GM04503 (cell line): ENCODE data around the gene DCLK2.
A peak's percentile ranks its signal among the peaks of the same experiment; 100 is the strongest.

Experiments
- DNase-seq: peaks from one replicate; pipeline ENCODE4 v3.0.0-alpha.2; 2012; ENCODE audit warnings: low read depth

Gene DCLK2

DNA sequence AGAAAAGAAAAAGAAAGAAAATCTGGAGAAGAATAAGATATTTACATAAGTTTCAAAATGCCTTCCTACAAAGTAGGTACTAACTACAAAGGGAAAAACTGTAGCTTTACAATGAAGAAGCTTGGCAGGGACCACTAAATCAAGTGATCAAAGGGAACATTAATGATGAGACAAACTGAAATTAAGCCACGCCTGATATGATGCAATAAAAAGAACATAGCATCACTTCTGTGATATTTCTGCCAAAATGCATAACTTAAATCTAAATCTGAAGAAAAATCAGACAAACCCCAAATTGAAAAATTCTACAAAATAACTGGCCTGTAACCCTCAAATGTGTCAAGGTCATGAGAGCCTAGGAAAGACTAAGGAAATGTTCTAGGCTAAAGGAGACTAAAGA is 8.9 kb upstream of the DCLK2 start:
- DNase-seq, result no peak

- DNase-seq, result no peak
Observed at GRCh38 chr4:150070464-150071170, 7.6 kb upstream of the DCLK2 start.

GRCh38 chr4:150072471-150072870 is 5.8 kb upstream of the DCLK2 start:
- no peak for DNase-seq

DNA sequence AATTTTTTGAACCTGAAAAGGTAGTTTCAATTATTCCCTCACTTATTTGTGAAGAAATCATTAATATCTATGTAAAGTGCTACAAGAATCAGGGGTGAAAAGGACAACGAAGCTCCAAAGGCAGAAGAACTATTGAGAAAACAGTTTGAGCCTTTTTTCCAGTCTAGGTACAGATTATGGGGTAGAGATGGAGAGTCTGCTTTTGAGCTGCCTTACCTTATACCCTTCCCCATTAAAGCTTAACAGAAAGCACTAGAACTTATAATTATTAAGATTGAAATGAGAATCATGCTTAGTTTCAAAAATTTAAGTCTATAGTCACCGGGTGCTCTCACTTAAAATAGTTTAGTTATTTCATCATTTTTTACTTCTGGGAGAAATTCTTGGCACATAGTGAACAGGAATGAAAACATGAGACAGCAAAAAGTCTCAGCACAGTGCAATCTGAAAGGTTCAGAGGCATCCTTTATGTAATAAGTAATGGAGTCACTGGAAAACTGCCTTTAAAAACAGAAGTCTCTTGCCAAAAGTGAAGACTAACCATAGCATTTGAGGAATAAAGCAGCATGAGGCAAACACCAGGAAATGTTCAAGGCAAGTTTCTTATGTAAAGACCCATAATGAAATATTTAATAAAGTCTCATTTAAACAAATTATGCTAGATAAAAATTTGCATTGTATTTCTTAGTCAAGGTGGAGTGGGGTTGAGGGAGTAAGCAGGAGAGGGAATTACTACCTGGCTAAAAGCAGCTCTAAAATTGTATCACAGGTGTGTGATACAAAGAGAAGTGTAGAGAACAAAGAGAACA is 5.1 kb upstream of the DCLK2 start:
- peak; percentile 92 for DNase-seq

DNA sequence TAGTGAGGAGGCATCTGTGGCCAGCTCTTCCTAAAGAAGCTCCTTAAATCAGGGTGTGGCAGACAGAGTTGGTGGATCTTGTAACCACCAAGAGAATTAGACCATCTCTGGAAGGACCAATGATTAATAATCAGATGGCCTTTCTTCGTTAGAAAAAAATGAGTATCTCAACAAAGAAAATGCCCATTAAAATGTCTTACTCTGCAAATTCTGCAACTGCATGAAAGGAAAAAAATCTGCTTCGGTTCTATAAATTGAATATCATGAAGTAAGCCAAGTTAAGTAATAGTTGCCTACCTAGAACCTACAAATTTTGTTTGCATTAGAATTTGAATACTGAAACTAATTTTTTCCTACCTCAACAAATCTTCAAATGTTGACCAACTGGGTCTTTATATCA is 4.2 kb upstream of the DCLK2 start:
- DNase-seq, result no peak

- DNase-seq, result no peak
Observed at GRCh38 chr4:150078579-150079080, 385 bp downstream of the DCLK2 start.

- DNase-seq, result no peak
Observed at GRCh38 chr4:150079081-150079581, 886 bp downstream of the DCLK2 start.

GRCh38 chr4:150080337-150080736 is 2.1 kb downstream of the DCLK2 start:
- DNase-seq, result no peak

DNA sequence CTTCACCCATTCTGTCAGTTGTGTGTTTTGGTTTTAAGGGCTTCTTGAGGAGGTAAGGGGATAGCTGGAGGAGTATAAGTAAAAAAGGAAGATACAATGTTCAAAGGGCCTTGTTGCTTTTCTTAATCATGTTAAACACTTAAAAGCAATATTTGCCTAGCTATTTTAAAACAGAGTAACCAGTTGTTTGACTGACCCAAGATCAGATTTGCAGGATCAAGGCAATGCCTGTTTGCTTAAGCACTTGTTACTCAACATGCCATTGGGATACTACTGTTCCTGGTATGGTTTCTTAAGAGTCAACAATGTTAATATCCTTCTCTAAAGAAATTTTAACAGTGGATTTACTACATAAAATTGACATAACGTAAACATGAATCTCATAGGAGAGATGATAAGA is 2.6 kb downstream of the DCLK2 start:
- no peak for DNase-seq

DNA sequence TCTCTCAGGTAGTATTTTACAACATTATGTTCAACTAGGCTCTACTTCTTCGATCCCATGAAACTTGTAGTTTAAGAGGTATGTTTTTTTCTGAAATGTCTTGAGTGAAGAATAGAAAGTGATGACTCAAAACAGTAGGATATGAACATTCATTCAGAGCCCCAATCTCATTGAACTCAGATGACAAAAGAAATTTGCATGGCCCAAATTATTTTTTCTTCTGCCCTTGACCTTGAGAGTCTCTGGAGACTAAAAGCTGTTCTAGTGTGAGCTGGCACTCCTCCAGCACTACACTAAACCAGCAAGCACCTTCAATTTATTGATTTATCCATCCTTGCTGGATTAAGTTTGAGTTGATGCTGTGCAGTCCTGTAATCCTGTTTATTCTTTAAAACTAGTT is 4.0 kb downstream of the DCLK2 start:
- no peak for DNase-seq

- DNase-seq, result no peak
Observed at GRCh38 chr4:150087006-150087405, 8.8 kb downstream of the DCLK2 start.

GRCh38 chr4:150089732-150090131 is 11.5 kb downstream of the DCLK2 start:
- DNase-seq, result no peak

GRCh38 chr4:150090836-150091235 is 12.6 kb downstream of the DCLK2 start:
- peak; percentile 82 for DNase-seq

- DNase-seq, result no peak
Observed at GRCh38 chr4:150094676-150095075, 16.4 kb downstream of the DCLK2 start.

DNA sequence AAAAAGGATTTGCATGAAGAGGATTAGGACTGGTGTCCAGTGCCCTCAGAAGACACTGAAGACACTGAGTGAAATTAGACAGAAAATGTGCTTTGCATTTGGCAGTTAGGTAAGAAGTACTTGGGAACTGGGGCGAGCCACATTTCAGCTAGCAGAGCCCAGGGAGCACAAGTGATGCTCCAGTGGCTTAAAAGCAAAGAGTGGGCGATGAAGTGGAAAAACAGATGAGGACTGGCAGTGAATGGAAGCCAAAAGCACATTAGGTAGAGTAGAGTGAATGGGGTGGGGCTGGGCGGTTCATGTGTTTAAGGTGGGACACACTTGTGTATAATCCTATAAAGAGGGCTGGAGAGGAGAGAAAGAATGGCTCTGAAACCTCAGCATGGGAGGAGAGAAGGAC is 18.4 kb downstream of the DCLK2 start:
- DNase-seq, result no peak

DNA sequence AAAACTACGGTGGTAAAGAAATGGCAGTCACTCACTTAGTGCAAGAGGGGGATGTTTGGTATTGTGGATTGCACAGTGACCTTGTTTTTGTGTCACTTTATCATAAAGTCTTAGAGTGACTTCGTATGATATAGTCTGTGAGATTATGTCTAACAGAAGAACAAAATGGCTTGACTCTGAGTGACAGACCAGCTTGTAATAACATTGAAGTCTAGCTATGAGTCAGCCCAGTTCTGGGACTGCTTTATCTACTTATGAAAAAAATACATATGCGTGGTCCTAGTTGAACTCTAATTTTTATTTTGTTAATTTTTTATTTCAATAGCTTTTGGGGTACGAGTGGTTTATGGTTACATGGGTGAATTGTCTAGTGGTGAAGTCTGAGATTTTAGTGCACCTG is 20.0 kb downstream of the DCLK2 start:
- DNase-seq, result no peak

DNA sequence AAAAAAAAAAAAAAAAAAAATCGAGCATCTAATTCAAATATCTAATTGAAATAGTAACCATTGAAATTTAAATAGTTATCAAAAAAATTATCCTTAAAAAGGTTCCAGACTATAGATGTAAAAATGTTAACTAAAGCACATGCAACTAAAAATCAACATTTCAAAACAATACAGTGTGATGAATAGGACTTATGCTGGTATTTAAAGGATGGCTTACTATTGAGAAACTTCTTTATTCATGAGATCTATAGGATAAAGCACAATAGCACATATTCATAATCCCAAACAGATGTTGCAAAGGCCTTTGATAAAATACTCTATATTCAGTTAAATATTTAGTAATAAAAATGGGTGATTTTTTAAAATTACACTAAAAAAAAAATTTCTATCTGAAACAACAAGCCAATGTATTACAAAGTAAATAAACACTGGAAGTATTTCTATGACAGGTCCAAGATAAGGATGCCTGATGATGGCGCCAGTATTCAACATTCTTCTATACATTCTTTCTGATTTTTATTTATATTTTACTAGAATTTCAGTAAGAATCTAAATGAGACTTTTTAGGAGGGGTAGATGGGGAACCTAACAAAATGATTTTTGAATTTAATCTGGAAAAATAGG is 26.3 kb downstream of the DCLK2 start:
- DNase-seq, result no peak

DNA sequence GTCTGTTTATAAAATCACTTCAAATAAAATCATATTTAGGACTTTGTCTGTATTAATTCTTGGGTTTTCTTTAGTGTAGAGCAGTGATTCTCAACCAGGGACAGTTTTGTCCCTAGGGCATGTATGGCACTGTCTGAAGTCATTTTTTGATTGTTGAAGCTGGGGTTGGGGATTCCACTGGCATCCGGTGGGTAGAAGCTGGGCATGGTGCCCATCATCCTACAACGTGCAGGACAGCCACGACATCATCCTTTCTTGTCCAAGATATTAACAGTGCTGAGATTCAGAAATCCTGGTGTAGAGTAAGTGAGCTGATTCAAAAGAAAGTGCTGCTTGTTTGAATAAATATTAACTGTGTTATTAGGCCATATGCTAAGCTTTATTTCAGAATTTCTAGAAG is 28.6 kb downstream of the DCLK2 start:
- no peak for DNase-seq

DNA sequence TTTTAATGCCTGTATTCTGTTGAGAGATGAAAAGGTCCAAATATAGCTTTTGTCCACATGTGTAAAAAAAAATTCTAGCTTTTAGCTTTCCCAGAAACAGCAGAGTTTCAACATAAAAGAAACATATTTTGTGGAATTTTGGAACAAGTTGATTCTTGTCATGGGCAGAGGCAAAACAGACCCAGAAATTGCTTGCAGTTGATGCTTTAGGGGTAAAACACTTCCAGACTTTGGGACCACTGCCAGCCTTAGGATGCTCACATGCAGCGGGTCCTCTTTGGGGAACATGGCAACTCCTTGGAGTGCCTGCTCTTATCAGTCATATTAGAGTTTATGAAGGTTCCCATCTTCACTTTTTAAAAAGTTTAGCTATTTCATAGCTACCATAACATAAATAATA is 30.4 kb downstream of the DCLK2 start:
- DNase-seq, result no peak

DNA sequence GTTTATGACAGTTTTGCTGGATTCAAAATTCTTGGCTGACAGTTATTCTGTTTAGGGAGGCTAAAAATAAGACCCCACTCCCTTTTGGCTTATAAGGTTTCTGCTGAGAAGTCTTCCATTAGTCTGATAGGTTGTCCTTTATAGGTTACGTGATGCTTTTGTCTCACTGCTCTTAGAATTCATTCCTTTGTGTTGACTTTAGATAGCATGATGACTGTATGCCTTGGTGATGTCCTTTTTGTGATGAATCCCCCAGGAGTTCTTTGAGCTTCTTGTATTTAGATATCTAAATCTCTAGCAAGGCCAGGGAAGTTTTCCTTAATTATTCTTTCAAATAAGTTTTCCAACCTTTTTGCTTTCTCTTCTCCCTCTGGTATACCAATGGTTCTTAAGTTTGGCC is 36.4 kb downstream of the DCLK2 start:
- DNase-seq, result no peak

DNA sequence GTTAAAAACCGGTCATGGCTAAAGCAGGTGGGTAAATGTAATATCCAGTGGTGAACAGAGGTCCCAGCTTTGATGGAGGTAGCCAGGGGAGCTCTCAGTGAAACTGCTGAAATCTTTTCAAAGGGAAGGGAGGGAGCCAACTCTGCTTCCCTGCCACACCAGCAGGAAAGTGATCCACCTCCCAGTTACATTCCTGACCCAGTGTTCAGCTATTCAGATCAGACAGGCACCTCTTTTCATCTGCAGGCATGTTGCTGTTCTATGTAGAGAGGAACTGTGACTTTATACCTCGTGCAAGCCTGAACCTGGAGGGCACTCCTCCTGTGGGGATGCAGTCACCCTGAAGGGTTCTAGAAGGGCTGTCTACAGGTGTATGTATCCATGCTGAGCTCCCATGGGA is 37.6 kb downstream of the DCLK2 start:
- no peak for DNase-seq

- DNase-seq, result no peak
Observed at GRCh38 chr4:150116506-150116905, 38.3 kb downstream of the DCLK2 start.

GRCh38 chr4:150117094-150117493 is 38.8 kb downstream of the DCLK2 start:
- DNase-seq, result no peak
